T-helper 1 cell treated with Interleukin-12 subunit alpha and Interleukin-12 subunit beta and Interleukin-4 antibody, amounts not matched to agents 30 ng/mL and 1 ng/mL, for 36 hours (primary cell): ENCODE data around the gene MTSS2. TPM values are rescaled to one million over a fixed set of nuclear protein-coding genes. Genes with fewer than 3 reads are reported as not detected.

Experiments
- intact Hi-C: fragments of 100-400 bp; cut with micrococcal nuclease; formaldehyde crosslinking; loops from one replicate; pipeline ENCODE4 v1.15.1; 2024
- total RNA-seq: library from RNA; stranded (reverse); gene quantifications from 2 replicates; pipeline ENCODE4 v1.2.3, GENCODE V29; 2022

The MTSS2 gene
- total RNA-seq, 1 donor from 2014 or later, result 3.6 TPM

- intact Hi-C loops, result no loop called here
Measured at GRCh38 chr16:70701036-70701435, 15.2 kb upstream of the MTSS2 start.

GRCh38 chr16:70700101-70701020 is 14.5 kb upstream of the MTSS2 start:
- intact Hi-C loops, result no loop called here

- intact Hi-C loops, result loop anchor here (5.0 kb wide), 1 partner anchor 38 kb away; no protein-coding TSS in a partner anchor
Measured at GRCh38 chr16:70699696-70700095, 13.8 kb upstream of the MTSS2 start.

GRCh38 chr16:70698901-70699300 is 13.0 kb upstream of the MTSS2 start:
- intact Hi-C loops, result loop anchor here (5.0 kb wide), 1 partner anchor 38 kb away; no protein-coding TSS in a partner anchor

GRCh38 chr16:70697594-70698170 is 11.8 kb upstream of the MTSS2 start:
- intact Hi-C loops, result loop anchor here (5.0 kb wide), 1 partner anchor 40 kb away; no protein-coding TSS in a partner anchor

- intact Hi-C loops, result loop anchor here (5.0 kb wide), 1 partner anchor 40 kb away; no protein-coding TSS in a partner anchor
Measured at GRCh38 chr16:70696952-70697593, 11.2 kb upstream of the MTSS2 start.

GRCh38 chr16:70696355-70696754 is 10.5 kb upstream of the MTSS2 start:
- intact Hi-C loops, result loop anchor here (5.0 kb wide), 1 partner anchor 41 kb away; no protein-coding TSS in a partner anchor

- intact Hi-C loops, result loop anchor here (5.0 kb wide), 1 partner anchor 42 kb away; no protein-coding TSS in a partner anchor
Measured at GRCh38 chr16:70695331-70696070, 9.6 kb upstream of the MTSS2 start.

GRCh38 chr16:70694868-70695218 is 9.0 kb upstream of the MTSS2 start:
- intact Hi-C loops, result loop anchor here (5.0 kb wide), 1 partner anchor 42 kb away; no protein-coding TSS in a partner anchor

- intact Hi-C loops, result no loop called here
Measured at GRCh38 chr16:70694088-70694867, 8.4 kb upstream of the MTSS2 start.

- intact Hi-C loops, result no loop called here
Measured at GRCh38 chr16:70692873-70693671, 7.2 kb upstream of the MTSS2 start.

GRCh38 chr16:70692130-70692872 is 6.4 kb upstream of the MTSS2 start:
- intact Hi-C loops, result no loop called here

GRCh38 chr16:70691223-70692129 is 5.6 kb upstream of the MTSS2 start:
- intact Hi-C loops, result no loop called here

- intact Hi-C loops, result loop anchor here (10.0 kb wide), 1 partner anchor 595 kb away; the partner anchor contains the start of gene CMTR2
Measured at GRCh38 chr16:70689970-70690891, 4.4 kb upstream of the MTSS2 start.

- intact Hi-C loops, result loop anchor here (10.0 kb wide), 1 partner anchor 595 kb away; the partner anchor contains the start of gene CMTR2
Measured at GRCh38 chr16:70689035-70689969, 3.4 kb upstream of the MTSS2 start.
